GM20431 (cell line): ENCODE results near the gene CAT.

Source experiments
- in situ Hi-C: fragments of 300-500 bp; cut with MseI, MboI; formaldehyde crosslinking; loops from one replicate; pipeline ENCODE4 v1.15.0; 2020; ENCODE audit warnings: low sequenced_read_pairs; ENCODE audit not compliant: unreplicated experiment

Gene CAT

DNA sequence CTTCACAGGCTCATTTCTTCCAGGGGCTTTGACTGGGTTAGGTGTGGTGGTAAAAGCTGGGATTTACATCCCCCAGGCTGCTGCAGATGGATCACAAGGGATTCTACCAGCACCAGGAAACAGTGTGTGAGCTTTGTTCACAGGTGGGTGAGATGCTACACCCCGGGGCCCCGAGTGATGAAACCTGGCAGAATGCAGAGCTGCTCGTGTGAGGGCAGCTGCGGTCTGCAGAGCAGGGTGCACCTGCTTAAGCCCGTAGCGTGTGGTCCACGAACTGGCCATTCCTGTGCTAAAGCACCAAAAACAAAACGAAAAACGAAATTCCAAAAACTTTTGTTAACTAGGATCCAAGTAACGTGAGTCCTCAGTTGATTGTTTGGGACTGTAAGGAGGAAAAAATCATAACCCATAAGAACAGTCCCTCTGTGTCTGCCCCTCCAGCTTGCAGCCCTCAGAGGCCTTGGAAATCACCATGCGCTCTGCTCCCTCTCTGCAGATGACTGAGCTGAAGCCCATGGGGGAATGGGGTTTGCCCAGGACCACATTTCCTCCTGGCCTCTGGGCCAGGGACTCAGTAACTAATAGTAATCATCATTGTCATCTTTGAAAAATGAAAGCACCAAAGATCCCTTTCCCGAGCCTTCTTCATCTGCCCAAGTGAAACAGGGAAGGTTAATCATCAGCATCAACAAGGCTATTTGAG is 50.3 kb downstream of the CAT start:
- in situ Hi-C loops = loop anchor here (25.0 kb wide), 1 partner anchor 327 kb away; no protein-coding TSS in a partner anchor

DNA sequence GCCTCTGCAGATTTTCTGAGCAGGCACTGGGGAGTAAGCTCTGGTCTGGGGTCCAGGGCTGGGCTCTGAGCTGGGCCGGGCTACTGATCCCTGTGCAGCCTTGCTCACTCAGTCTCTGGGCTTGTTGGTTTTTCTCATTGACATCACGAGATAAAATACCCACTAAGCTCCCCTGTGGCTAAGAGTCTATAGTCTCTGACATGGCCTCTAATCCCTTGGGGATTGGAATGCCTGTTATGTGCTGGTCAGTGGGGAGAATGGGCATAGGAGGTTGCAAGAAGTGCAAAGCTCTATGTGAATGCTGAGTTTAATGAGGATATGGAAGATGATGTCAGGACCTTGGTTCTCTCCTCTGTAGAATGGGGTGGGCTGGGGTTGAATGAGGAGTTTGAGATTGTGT is 51.6 kb downstream of the CAT start:
- in situ Hi-C loops = loop anchor here (25.0 kb wide), 1 partner anchor 328 kb away; no protein-coding TSS in a partner anchor

GRCh38 chr11:34492806-34493414 is 54.2 kb downstream of the CAT start:
- in situ Hi-C loops = loop anchor here (25.0 kb wide), 1 partner anchor 331 kb away; no protein-coding TSS in a partner anchor

- in situ Hi-C loops = loop anchor here (25.0 kb wide), 1 partner anchor 331 kb away; no protein-coding TSS in a partner anchor
Observed at GRCh38 chr11:34493468-34493867, 54.7 kb downstream of the CAT start.

DNA sequence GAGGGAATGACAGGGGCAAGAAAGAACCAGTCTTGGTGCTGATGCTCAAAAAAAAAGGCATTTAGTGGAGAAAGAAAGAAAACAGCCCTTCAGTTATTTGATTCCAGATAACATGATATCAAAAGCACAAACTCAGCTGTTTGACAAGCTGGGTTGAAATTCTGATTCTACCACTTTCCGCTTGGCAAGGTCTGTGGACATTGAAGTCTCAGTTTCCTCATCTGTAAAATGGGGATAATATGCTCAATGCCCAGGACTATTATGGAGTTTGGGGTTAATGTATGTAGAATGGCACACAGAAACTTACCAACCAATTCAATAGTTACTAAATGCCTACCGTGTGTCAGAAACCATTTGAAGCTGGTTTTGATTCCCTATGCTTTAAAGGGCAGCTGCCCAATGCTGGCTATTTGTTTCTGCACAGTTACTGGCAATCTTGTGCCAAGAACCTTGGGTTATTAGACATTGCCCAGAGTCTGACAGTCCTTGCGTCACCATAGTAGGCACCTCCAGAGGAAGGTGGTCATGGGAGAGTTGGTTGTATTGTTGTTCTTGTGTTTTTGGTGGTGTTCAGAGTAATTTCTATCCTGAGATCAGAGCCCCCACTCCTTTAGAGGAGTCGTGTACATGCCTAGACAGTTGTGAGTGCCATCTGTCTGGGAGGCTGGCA is 55.3 kb downstream of the CAT start:
- in situ Hi-C loops = loop anchor here (25.0 kb wide), 1 partner anchor 332 kb away; no protein-coding TSS in a partner anchor

DNA sequence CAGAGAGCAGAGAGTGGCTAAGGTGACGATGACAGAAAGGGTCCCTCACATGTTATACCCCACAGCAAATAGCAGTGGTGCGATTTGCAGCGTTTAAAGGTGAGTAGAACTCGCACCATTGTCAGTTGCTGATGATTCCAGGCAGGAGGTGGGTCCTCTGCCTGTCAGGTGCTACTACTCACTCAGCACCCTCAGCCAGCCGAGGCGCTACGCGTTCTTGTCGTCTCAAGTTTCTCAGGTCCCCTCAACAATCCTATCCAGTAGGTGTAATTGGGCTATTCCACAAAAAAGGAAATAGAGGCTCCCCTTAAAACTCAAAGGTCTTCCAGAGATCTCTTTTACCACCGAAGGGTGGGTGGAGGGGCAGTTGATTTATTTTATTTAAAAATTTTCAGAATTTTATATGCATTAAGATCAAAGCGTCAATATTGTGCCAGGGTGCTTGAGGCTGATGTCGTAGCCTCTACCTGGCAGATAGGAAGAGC is 56.5 kb downstream of the CAT start:
- in situ Hi-C loops = loop anchor here (25.0 kb wide), 1 partner anchor 333 kb away; no protein-coding TSS in a partner anchor

GRCh38 chr11:34495724-34496377 is 57.1 kb downstream of the CAT start:
- in situ Hi-C loops = loop anchor here (25.0 kb wide), 1 partner anchor 334 kb away; no protein-coding TSS in a partner anchor

- in situ Hi-C loops = loop anchor here (10.0 to 25.0 kb wide), 2 partner anchors 65 to 338 kb away; no protein-coding TSS in a partner anchor
Observed at GRCh38 chr11:34499719-34500500, 61.2 kb downstream of the CAT start.

DNA sequence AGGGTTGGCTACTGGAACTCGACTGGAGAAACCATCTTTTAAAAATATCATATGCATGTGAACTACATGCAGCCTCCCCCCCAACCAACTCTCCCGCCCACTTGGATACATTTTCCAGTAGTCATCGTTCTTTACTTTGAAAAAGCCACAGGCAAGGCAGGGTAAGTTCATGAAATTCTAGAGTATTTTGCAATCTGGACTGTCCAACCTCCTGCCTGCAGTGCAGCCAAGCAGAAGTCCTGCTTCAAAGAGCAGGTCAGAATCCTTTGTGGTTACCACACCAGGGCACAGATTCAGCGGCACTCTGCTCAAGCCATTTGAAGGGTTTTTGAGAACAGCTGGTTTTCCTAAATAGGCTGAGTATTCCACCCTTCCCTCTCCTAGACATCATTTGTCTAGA is 62.8 kb downstream of the CAT start:
- in situ Hi-C loops = loop anchor here (10.0 kb wide), 1 partner anchor 63 kb away; no protein-coding TSS in a partner anchor

DNA sequence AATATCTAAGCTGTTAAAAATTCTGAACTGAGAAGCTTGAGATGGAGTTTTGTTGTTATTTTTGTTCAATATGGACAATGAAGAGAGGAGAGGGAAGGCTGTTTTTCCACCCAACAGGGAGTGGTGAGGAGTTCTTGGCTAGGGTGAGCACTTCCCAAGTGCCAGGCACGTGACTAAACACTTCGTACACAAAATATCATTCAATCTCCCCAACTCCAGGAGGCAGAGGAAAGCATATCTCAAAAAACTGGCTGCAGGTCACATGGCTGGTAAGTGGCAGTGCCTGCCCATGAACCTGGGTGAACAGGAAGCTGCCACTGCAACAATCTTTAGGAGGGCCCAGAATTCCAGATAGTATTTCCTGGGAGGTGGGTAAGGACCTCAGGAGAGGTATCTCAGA is 63.2 kb downstream of the CAT start:
- in situ Hi-C loops = loop anchor here (10.0 kb wide), 1 partner anchor 63 kb away; no protein-coding TSS in a partner anchor

GRCh38 chr11:34502949-34503348 is 64.2 kb downstream of the CAT start:
- in situ Hi-C loops = loop anchor here (10.0 kb wide), 1 partner anchor 62 kb away; no protein-coding TSS in a partner anchor

GRCh38 chr11:34505874-34506273 is 67.1 kb downstream of the CAT start:
- in situ Hi-C loops = loop anchor here (10.0 kb wide), 1 partner anchor 59 kb away; no protein-coding TSS in a partner anchor

- in situ Hi-C loops = loop anchor here (10.0 kb wide), 1 partner anchor 58 kb away; no protein-coding TSS in a partner anchor
Observed at GRCh38 chr11:34507156-34507555, 68.4 kb downstream of the CAT start.

DNA sequence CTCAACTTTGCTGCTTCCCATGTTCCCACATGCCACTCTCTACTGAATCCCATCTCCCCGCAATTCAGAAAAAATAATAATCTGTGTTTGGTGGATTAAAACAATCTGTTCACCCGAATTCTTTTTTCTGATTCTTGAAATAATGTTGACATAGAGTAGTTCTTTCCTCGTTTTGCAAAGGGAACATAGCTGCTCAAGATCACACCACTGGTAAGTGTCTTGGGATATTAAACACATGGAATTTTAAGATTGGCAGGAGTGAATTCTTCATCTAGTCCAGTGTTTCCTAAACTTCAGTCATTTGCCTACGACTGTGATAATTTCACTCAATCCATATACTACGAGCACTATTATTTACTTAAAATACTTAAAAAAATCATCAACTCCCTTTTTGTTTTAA is 68.9 kb downstream of the CAT start:
- in situ Hi-C loops = loop anchor here (10.0 kb wide), 1 partner anchor 57 kb away; no protein-coding TSS in a partner anchor

DNA sequence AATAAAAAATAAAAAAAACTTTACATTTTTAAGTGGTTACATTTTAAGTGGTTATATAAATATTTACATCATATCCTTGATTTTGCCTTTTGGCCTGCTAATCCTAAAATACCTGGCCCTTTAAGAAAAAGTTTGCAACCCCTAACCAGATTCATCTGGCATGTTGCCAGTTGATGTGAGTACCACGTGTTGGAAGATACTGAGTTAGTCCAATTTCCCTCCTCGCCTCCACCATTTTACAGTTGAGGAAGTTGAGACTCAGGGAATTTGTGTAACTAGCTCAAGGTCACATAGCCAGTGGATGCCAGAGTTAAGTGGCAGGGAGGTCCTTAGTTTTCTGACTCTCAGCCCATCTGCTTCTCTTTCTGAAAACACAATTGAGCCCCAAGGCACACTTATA is 69.8 kb downstream of the CAT start:
- in situ Hi-C loops = loop anchor here (10.0 kb wide), 1 partner anchor 56 kb away; no protein-coding TSS in a partner anchor

DNA sequence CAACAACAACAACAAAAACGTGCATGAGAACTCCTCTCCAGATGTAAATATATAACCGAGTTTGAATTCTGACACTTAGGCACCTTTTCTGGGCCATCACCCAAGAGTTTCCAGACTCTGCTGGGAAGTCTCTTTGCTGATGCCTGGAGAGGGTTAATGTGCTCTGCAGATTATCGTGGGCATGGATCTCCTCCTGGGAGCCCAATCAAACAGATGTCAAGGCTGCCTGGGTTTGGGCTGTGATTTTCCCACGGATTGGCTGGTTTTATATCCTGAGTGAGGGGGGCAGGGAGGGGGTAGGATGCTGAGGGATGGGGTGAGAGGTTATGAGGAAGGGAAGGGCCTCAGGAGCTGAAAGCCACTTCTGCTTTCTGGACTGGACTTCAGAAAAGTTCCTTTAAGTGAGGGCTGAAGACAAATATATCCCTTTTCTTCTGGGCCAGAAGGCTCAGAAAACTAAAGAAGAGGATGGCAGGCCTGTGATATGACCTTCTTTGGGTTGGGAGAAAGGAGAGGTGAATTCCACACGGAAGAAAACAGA is 70.7 kb downstream of the CAT start:
- in situ Hi-C loops = loop anchor here (10.0 kb wide), 1 partner anchor 55 kb away; no protein-coding TSS in a partner anchor

DNA sequence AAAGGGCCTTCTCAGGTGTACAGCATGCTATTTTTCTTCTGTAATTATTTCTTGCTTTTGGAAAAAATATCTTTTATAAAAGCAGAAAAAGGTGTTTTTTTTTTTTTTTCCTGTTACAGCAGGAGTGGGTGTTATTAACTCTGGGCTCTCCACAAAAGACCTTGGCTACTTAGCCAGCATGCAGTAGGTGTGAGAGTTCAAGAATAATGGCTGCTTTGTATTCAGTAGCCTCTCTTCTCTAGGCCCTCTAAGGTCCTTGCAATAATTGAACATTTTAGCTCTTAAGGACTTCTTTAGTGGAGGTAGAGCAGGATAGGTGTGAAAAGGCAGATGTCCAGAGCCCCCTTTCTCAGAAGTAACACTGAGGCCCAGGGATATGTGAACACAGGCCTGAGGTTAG is 71.5 kb downstream of the CAT start:
- in situ Hi-C loops = no loop called here

DNA sequence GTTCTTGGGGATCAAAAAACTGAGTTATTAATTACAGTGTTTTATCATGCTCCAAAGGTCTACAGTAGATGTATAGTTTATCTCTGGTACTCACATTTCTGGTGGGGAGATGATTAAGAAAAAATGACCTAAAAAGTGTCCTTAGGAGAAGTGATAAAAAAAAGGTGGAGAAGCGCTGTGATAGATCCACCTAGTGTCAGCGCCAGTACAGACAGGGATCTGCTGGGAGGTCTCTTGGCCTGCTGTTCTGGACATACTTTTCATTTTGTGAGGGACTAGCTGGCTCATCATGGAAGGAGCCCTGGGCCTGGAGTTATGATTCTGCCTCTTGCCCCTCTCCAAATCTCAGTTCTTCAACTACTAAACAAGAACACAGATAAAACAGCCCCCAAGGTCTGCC is 71.9 kb downstream of the CAT start:
- in situ Hi-C loops = no loop called here
